Measurements from ENCODE around the gene CENPU.

DNA sequence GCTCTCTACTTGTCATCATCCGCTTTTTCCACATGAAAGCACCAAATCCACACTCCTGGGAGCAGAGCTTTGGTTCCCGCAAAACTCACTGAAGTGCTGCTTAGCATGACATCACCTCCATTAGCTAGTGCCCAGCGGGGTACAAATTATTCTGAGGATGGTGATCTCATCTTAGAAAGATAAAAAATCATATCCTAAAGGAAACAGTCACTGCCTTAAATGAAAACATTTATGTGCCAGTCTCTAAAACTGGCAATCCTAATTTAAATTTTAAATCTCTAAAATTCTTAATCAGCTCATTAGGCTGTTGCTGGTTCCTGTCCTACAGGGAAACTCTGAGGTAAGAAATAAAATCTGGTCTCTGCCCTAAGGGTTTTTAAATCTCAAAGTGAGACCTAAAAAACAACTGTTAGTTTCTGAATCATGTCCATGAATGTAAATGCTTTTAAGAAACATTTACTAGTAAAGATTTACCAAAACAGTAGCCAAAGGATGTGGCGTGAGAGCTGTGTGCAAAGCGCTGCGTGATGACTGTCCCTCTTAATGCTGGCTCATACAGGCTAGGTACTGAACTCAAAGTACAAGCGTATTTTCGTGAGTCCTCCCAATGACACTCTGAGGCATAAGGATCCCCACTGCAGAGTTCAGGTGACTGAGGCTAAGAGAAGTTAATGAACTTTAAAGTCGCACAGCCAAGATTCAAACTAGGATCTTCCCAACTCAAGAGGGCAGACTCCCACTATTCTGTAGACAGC is 89.2 kb downstream of the CENPU start:
- TF ChIP-seq, protein P1, sequence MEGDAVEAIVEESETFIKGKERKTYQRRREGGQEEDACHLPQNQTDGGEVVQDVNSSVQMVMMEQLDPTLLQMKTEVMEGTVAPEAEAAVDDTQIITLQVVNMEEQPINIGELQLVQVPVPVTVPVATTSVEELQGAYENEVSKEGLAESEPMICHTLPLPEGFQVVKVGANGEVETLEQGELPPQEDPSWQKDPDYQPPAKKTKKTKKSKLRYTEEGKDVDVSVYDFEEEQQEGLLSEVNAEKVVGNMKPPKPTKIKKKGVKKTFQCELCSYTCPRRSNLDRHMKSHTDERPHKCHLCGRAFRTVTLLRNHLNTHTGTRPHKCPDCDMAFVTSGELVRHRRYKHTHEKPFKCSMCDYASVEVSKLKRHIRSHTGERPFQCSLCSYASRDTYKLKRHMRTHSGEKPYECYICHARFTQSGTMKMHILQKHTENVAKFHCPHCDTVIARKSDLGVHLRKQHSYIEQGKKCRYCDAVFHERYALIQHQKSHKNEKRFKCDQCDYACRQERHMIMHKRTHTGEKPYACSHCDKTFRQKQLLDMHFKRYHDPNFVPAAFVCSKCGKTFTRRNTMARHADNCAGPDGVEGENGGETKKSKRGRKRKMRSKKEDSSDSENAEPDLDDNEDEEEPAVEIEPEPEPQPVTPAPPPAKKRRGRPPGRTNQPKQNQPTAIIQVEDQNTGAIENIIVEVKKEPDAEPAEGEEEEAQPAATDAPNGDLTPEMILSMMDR (CRISPR knock-in tag; IDR thresholded peaks at IDR 0.05): no peak
- TF ChIP-seq, protein P2, sequence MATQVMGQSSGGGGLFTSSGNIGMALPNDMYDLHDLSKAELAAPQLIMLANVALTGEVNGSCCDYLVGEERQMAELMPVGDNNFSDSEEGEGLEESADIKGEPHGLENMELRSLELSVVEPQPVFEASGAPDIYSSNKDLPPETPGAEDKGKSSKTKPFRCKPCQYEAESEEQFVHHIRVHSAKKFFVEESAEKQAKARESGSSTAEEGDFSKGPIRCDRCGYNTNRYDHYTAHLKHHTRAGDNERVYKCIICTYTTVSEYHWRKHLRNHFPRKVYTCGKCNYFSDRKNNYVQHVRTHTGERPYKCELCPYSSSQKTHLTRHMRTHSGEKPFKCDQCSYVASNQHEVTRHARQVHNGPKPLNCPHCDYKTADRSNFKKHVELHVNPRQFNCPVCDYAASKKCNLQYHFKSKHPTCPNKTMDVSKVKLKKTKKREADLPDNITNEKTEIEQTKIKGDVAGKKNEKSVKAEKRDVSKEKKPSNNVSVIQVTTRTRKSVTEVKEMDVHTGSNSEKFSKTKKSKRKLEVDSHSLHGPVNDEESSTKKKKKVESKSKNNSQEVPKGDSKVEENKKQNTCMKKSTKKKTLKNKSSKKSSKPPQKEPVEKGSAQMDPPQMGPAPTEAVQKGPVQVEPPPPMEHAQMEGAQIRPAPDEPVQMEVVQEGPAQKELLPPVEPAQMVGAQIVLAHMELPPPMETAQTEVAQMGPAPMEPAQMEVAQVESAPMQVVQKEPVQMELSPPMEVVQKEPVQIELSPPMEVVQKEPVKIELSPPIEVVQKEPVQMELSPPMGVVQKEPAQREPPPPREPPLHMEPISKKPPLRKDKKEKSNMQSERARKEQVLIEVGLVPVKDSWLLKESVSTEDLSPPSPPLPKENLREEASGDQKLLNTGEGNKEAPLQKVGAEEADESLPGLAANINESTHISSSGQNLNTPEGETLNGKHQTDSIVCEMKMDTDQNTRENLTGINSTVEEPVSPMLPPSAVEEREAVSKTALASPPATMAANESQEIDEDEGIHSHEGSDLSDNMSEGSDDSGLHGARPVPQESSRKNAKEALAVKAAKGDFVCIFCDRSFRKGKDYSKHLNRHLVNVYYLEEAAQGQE (IDR thresholded peaks at IDR 0.05; ENCODE audit: borderline replicate concordance in 1 of 2, low read depth in 1 of 2, low read length in 2 of 2): no peak
- TF ChIP-seq KDM1A (CRISPR knock-in tag; IDR thresholded peaks at IDR 0.05): no peak
- TF ChIP-seq CENPT (CRISPR knock-in tag; IDR thresholded peaks at IDR 0.05; ENCODE audit: low read depth): no peak
- no peak for TF ChIP-seq CEBPB (IDR thresholded peaks at IDR 0.05; ENCODE audit: borderline replicate concordance, low read depth, low read length)
- TF ChIP-seq PHF8 (CRISPR knock-in tag; IDR thresholded peaks at IDR 0.05): no peak
- TF ChIP-seq POLR2AphosphoS5 (IDR thresholded peaks at IDR 0.05; ENCODE audit: low read depth, low read length): no peak
- TF ChIP-seq BCL6 (CRISPR knock-in tag; IDR thresholded peaks at IDR 0.05): no peak
